Thyroid gland (tissue), 4 donors: ENCODE data around the gene SLC35G3.

Experiments
- CTCF ChIP-seq, 6 experiments: fragments of 200-600 bp in 3 of 6; fragments of 450-650 bp in 3 of 6; sonication (generic) in 3 of 6; IDR thresholded peaks; one replicate each; pipeline ENCODE4 v1.5.1; 2016 to 2019; ENCODE audit warnings: antibody characterized with exemption in 6 of 6, mild to moderate bottlenecking in 2 of 6, inconsistent platforms in 1 of 6, moderate library complexity in 1 of 6
- POLR2A ChIP-seq, 2 donors: fragments of 450-650 bp; IDR thresholded peaks; one replicate each; pipeline ENCODE4 v1.6.1; 2017; ENCODE audit warnings: antibody characterized with exemption in 2 of 2, mild to moderate bottlenecking in 2 of 2, moderate library complexity in 1 of 2

GRCh38 chr17:35191001-35191695 is 3.0 kb downstream of the SLC35G3 start:
- TF ChIP-seq CTCF (IDR thresholded peaks at IDR 0.05) (no peak), POLR2A (IDR thresholded peaks at IDR 0.05) (no peak)
